SU-DHL-6 (cell line): ENCODE results near the gene EML4.

Source experiments
- H2AFZ ChIP-seq: fragments of 200-600 bp; sonication (generic); 2 replicates; pipeline ENCODE4 v1.6.1; 2014; ENCODE audit warnings: low read depth, mild to moderate bottlenecking, moderate library complexity, mixed read lengths, antibody characterized with exemption, low read length; ENCODE audit not compliant: severe bottlenecking
- H3F3A ChIP-seq: fragments of 200-600 bp; shearing (Covaris generic); 2 replicates; pipeline ENCODE4 v1.6.0; 2016; ENCODE audit warnings: antibody characterized with exemption, mild to moderate bottlenecking; ENCODE audit not compliant: insufficient read depth
- H3K27ac ChIP-seq: fragments of 200-600 bp; sonication (generic); 2 replicates; pipeline ENCODE4 v1.5.1; 2016; ENCODE audit warnings: low read depth, mild to moderate bottlenecking, low read length, moderate library complexity, mixed read lengths
- H3K27me3 ChIP-seq: fragments of 200-600 bp; sonication (generic), shearing (Covaris generic); 2 replicates; pipeline ENCODE4 v1.6.0; 2014; ENCODE audit warnings: mild to moderate bottlenecking, low read length
- H3K36me3 ChIP-seq: fragments of 200-600 bp; sonication (generic); 2 replicates; pipeline ENCODE4 v1.6.1; 2014; ENCODE audit warnings: mild to moderate bottlenecking, low read length, mixed read lengths
- H3K4me2 ChIP-seq: fragments of 300-600, 200-600 bp; shearing (Covaris generic), sonication (generic); 2 replicates; pipeline ENCODE4 v1.6.0; 2014; ENCODE audit warnings: low read length, low read depth, mild to moderate bottlenecking; ENCODE audit not compliant: poor library complexity, severe bottlenecking
- H3K4me3 ChIP-seq: fragments of 200-600 bp; sonication (generic); 2 replicates; pipeline ENCODE4 v1.5.1; 2014; ENCODE audit warnings: antibody characterized with exemption, low read length, mild to moderate bottlenecking, mixed read lengths; ENCODE audit not compliant: insufficient read depth, poor library complexity, severe bottlenecking
- H3K79me2 ChIP-seq: fragments of 200-600 bp; sonication (generic); 2 replicates; pipeline ENCODE4 v1.6.1; 2014; ENCODE audit warnings: mild to moderate bottlenecking, low read length, moderate library complexity; ENCODE audit not compliant: insufficient read depth
- H3K9ac ChIP-seq: fragments of 200-600 bp; sonication (generic); 2 replicates; pipeline ENCODE4 v1.7.0; 2014; ENCODE audit warnings: mild to moderate bottlenecking, low read length
- H3K9me2 ChIP-seq: fragments of 200-600 bp; sonication (generic); replicated peaks from 2 replicates; pipeline ENCODE4 v1.6.1; 2014; ENCODE audit warnings: low read length; ENCODE audit not compliant: insufficient read depth
- H3K9me3 ChIP-seq: fragments of 200-600 bp; sonication (generic); 2 replicates; pipeline ENCODE4 v1.6.1; 2014; ENCODE audit warnings: low read length, mixed read lengths; ENCODE audit not compliant: insufficient read depth
- H4K20me1 ChIP-seq: fragments of 200-600 bp; sonication (generic); 2 replicates; pipeline ENCODE4 v1.6.1; 2014; ENCODE audit warnings: low read depth, mild to moderate bottlenecking, antibody characterized with exemption, low read length, moderate library complexity, mixed read lengths
- CTCF ChIP-seq: fragments of 200-600 bp; sonication (generic); IDR thresholded peaks from one replicate; pipeline ENCODE4 v1.5.1; 2017; ENCODE audit warnings: antibody characterized with exemption, mild to moderate bottlenecking, low read length, moderate library complexity; ENCODE audit not compliant: insufficient read depth, poor library complexity, severe bottlenecking
- EZH2phosphoT487 ChIP-seq: fragments of 200-600 bp; sonication (generic), shearing (Covaris generic); conservative IDR thresholded peaks from 2 replicates; pipeline ENCODE4 v1.6.1; 2018; ENCODE audit warnings: mild to moderate bottlenecking, antibody characterized with exemption, low read length, moderate library complexity, mixed read lengths

The EML4 gene

DNA sequence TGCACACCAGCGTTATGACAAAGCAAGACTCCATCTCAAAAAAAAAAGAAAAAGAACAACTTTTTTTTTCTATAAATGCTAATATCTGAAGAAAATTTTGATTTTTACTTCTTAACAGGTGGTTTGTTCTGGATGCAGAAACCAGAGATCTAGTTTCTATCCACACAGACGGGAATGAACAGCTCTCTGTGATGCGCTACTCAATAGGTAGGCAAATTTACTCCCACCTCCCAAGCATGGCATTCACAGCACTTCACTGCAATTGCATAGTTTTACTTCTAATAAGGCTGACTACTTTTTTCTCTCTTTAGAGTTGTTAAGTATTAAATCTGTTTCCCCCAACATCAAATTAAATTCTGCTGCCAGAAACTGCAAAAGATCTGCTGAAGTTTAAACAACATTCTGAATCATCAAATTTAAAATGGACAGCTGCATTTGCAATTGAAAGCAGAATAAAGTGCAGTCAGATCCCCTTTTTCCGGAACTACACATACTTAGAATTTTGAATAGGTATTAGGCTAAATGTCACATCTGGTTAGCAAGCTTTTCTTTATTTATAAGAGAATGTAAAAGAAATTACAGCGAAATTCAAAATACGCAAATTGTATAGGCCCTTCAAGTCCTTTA lies 146.8 kb downstream of the EML4 start:
- Histone ChIP-seq H3K27ac (no peak overlapping the region), H3K9ac (no peak overlapping the region)

GRCh38 chr2:42316910-42317309 lies 147.8 kb downstream of the EML4 start:
- H3K27me3 ChIP-seq, result no peaks in the 10 kb centered on the region
- no peaks in the 10 kb centered on the region for H3K9me3 ChIP-seq
- no peak overlapping the region for H3K27ac ChIP-seq
- H3F3A ChIP-seq, result no peaks in the 10 kb centered on the region
- H3K36me3 ChIP-seq, result no peaks in the 10 kb centered on the region; the same call in 1 of the 2 replicates
- TF ChIP-seq EZH2phosphoT487 (no peak), CTCF (no peak)
- no peaks in the 10 kb centered on the region for H3K9me2 ChIP-seq
- H3K9ac ChIP-seq, result no peak overlapping the region
- no peaks in the 10 kb centered on the region for H4K20me1 ChIP-seq
- no peak overlapping the region for H3K4me2 ChIP-seq
- no peak overlapping the region for H3K4me3 ChIP-seq
- H3K79me2 ChIP-seq, result no peaks in the 10 kb centered on the region
- H2AFZ ChIP-seq, result no peak overlapping the region

More for the DNA sequence above, 146.8 kb downstream of the EML4 start:
- Histone ChIP-seq H4K20me1 (no peaks in the 10 kb centered on the region), H3K36me3 (no peaks in the 10 kb centered on the region; the same call in 1 of the 2 replicates), H3K4me2 (no peak overlapping the region), H3K79me2 (no peaks in the 10 kb centered on the region), H3K9me3 (no peaks in the 10 kb centered on the region), H2AFZ (no peak overlapping the region), H3K4me3 (no peak overlapping the region), H3K9me2 (no peaks in the 10 kb centered on the region), H3F3A (no peaks in the 10 kb centered on the region), H3K27me3 (no peaks in the 10 kb centered on the region)
- TF ChIP-seq CTCF (no peak), EZH2phosphoT487 (no peak)

DNA sequence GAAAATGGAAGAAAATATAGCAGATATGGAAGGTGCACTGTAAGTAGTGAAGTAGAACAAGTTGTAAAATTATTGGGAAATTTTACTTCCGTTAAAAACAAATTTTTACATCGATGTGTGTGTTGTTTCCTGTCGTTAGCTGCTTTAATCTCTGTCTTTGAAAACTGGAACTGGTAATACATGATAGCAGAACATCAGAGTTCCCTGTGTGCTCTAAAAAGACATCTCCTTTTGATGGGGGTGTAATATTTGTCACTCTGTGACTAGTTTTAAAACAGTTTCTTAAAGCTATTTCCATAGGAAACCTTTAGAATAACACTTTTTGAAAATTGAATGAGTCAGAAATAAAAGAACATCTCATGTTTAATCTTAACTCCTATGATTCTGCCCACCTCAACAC lies 148.3 kb downstream of the EML4 start:
- Histone ChIP-seq H3K27me3 (no peaks in the 10 kb centered on the region), H2AFZ (no peak overlapping the region), H3K79me2 (no peaks in the 10 kb centered on the region), H3K36me3 (no peaks in the 10 kb centered on the region; the same call in 1 of the 2 replicates), H3K9me2 (no peaks in the 10 kb centered on the region), H3K9me3 (no peaks in the 10 kb centered on the region), H3K4me2 (no peak overlapping the region), H3K9ac (no peak overlapping the region), H4K20me1 (no peaks in the 10 kb centered on the region), H3K4me3 (no peak overlapping the region), H3K27ac (no peak overlapping the region), H3F3A (no peaks in the 10 kb centered on the region)
- TF ChIP-seq EZH2phosphoT487, result no peak
- TF ChIP-seq CTCF, result no peak
